HepG2 (cell line): ENCODE data around the gene MLX. TPM values are rescaled to one million over a fixed set of nuclear protein-coding genes. Genes with fewer than 3 reads are reported as not detected.

Source experiments
- CBX5 ChIP-seq: sonication (generic); formaldehyde crosslinking; IDR thresholded peaks from 2 replicates; pipeline ENCODE4 v1.4.0; 2020; ENCODE audit warnings: missing genetic modification reagents, borderline replicate concordance
- EEA1 ChIP-seq: sonication (generic); formaldehyde crosslinking; IDR thresholded peaks from 2 replicates; pipeline ENCODE4 v1.5.1; 2020; ENCODE audit warnings: mild to moderate bottlenecking, missing genetic modification reagents, borderline replicate concordance
- HBP1 ChIP-seq: IDR thresholded peaks from 2 replicates; pipeline ENCODE4 v1.6.1; 2016; ENCODE audit warnings: low read depth, control low read depth
- HDAC6 ChIP-seq: fragments of 200-600 bp; sonication (generic); IDR thresholded peaks from 2 replicates; pipeline ENCODE4 v1.7.0; 2017; ENCODE audit warnings: mild to moderate bottlenecking, antibody characterized with exemption, low read length, low read depth
- NFKB2 ChIP-seq: sonication (generic); formaldehyde crosslinking; IDR thresholded peaks from 2 replicates; pipeline ENCODE4 v1.4.0; 2020; ENCODE audit warnings: missing genetic modification reagents, borderline replicate concordance
- PRDM15 ChIP-seq: sonication (generic); formaldehyde crosslinking; IDR thresholded peaks from 2 replicates; pipeline ENCODE4 v1.4.0; 2020; ENCODE audit warnings: missing genetic modification reagents
- SOX6 ChIP-seq, 2 experiments: fragments of 450-650 bp in 1 of 2; sonication (generic) in 1 of 2; formaldehyde crosslinking in 1 of 2; IDR thresholded peaks; 2 replicates each; pipeline versions ENCODE4 v1.4.0 to v1.6.1; 2017 to 2020; ENCODE audit warnings: antibody characterized with exemption in 1 of 2, mild to moderate bottlenecking in 1 of 2, missing genetic modification reagents in 1 of 2
- SRSF9 ChIP-seq: fragments of 200-400 bp; formaldehyde crosslinking; IDR thresholded peaks from 2 replicates; pipeline ENCODE4 v1.6.1; 2018; ENCODE audit warnings: borderline replicate concordance, mild to moderate bottlenecking, low read depth, low read length; ENCODE audit not compliant: insufficient read depth, poor library complexity, severe bottlenecking
- TBL1XR1 ChIP-seq: fragments of 150-350 bp; IDR thresholded peaks from 2 replicates; pipeline ENCODE4 v1.6.1; 2014; ENCODE audit warnings: borderline replicate concordance, low read length; ENCODE audit not compliant: partially characterized antibody
- ZBED4 ChIP-seq: sonication (generic); formaldehyde crosslinking; IDR thresholded peaks from 2 replicates; pipeline ENCODE4 v1.4.0; 2020; ENCODE audit warnings: missing genetic modification reagents, borderline replicate concordance
- ZBTB38 ChIP-seq: sonication (generic); formaldehyde crosslinking; IDR thresholded peaks from 2 replicates; pipeline ENCODE4 v1.5.1; 2020; ENCODE audit warnings: mild to moderate bottlenecking, missing genetic modification reagents
- ZFP1 ChIP-seq: IDR thresholded peaks from 2 replicates; pipeline ENCODE4 v1.6.1; 2016
- ZNF136 ChIP-seq: sonication (generic); formaldehyde crosslinking; IDR thresholded peaks from 2 replicates; pipeline ENCODE4 v1.8.1; 2022; ENCODE audit warnings: low read depth, mild to moderate bottlenecking, moderate library complexity, missing genetic modification reagents
- ZNF564 ChIP-seq: sonication (generic); formaldehyde crosslinking; IDR thresholded peaks from 2 replicates; pipeline ENCODE4 v1.8.1; 2023; ENCODE audit warnings: mild to moderate bottlenecking, missing genetic modification reagents
- ZNF788 ChIP-seq: sonication (generic); formaldehyde crosslinking; IDR thresholded peaks from 2 replicates; pipeline ENCODE4 v1.5.0; 2020; ENCODE audit warnings: mild to moderate bottlenecking, missing genetic modification reagents, borderline replicate concordance
- ZNF800 ChIP-seq: sonication (generic); formaldehyde crosslinking; IDR thresholded peaks from 2 replicates; pipeline ENCODE4 v1.4.0; 2020; ENCODE audit warnings: missing genetic modification reagents
- polyA plus RNA-seq, 8 experiments: library from polyadenylated mRNA; depleted of rRNA in 3 of 8; stranded (reverse) in 7 of 8; unstranded in 1 of 8; fragments of >200 nt; fragmentation: Illumina TruSeq in 4 of 8; extraction: Trizol in 4 of 8; gene quantifications; 2 replicates each; pipeline versions ENCODE4 v1.2.1 to v1.2.3, GENCODE V29; 2011 to 2016; ENCODE audit warnings: low read depth in 4 of 8, missing spikeins in 1 of 8, mixed read lengths in 1 of 8; ENCODE audit not compliant: insufficient read depth in 1 of 8
- total RNA-seq, 5 experiments: library from RNA; depleted of rRNA; stranded (reverse); fragments of >200 nt; fragmentation: Illumina TruSeq; extraction: Trizol; gene quantifications; 2 replicates each; pipeline ENCODE4 v1.2.3, GENCODE V29; 2016; ENCODE audit warnings: low read depth in 1 of 5

MLX gene
- total and polyA plus RNA-seq, 2 of the 13 experiments (the other 11 are each of a cell fraction or from before 2014, with no cell fraction given), result 38.9 to 74.4 TPM

DNA sequence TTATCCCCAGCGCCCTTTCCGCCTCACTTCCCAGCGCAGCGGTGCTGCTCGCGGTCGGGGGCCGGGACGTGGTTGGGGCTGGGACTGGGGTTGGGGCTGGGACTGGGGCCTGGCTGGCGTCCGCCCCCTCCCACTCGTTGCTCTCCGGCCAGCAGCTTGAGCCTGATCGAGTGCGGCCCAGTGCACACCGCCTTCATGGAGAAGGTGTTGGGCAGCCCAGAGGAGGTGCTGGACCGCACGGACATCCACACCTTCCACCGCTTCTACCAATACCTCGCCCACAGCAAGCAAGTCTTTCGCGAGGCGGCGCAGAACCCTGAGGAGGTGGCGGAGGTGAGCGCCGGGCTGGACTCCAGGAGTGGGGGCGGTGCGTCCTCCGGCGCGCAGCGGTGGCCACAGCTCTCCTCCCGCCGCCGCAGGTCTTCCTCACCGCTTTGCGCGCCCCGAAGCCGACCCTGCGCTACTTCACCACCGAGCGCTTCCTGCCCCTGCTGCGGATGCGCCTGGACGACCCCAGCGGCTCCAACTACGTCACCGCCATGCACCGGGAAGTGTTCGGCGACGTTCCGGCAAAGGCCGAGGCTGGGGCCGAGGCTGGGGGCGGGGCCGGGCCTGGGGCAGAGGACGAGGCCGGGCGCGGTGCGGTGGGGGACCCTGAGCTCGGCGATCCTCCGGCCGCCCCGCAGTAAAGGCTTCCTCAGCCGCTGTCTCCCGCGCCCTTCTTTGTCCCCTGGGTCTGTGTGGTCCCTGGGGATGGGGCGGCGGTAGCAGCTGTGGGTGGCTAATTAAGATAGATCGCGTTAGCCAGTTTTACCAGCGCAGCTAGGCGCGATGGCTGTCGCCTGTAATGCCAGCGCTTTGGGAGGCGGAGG lies 12.4 kb upstream of the MLX start (continued):
- TF ChIP-seq PRDM15, result no peak; the same call in 1 of the 2 replicates
- peak; percentile 92 for TF ChIP-seq HBP1 (CRISPR knock-in tag)
- peak; percentile 93 for TF ChIP-seq ZBTB38 (CRISPR knock-in tag)
- peak; percentile 58; the same call in 1 of the 2 replicates for TF ChIP-seq ZBED4 (CRISPR knock-in tag)
- TF ChIP-seq SRSF9, result no peak
- peak; percentile 83; the same call in 1 of the 2 replicates for TF ChIP-seq ZNF788 (CRISPR knock-in tag)
- no peak for TF ChIP-seq HDAC6
- TF ChIP-seq CBX5, result no peak
- TF ChIP-seq SOX6 (IDR thresholded peaks at IDR 0.05), result no peak
- TF ChIP-seq SOX6 (CRISPR knock-in tag; IDR thresholded peaks at IDR 0.05), result peak; percentile 70
- TF ChIP-seq ZNF564 (CRISPR knock-in tag), result peak; percentile 42; the same call in 1 of the 2 replicates
- TF ChIP-seq EEA1 (CRISPR knock-in tag), result peak; percentile 95
- peak; percentile 83 for TF ChIP-seq ZFP1 (CRISPR knock-in tag)
- peak; percentile 74 for TF ChIP-seq NFKB2 (CRISPR knock-in tag)
- TF ChIP-seq TBL1XR1, result no peak
- TF ChIP-seq ZNF136 (CRISPR knock-in tag), result 0 out of 2 replicates have a peak, but pooled peaks have one; percentile 35
- peak; percentile 96 for TF ChIP-seq ZNF800 (CRISPR knock-in tag)
